GM18502 (cell line): ENCODE results near the gene AURKA.
A peak's percentile ranks its signal among the peaks of the same experiment; 100 is the strongest.
"Not testable (repeated sequence)": the region's sequence is repeated elsewhere in the genome, so short reads cannot be mapped to it uniquely, and the experiment has no call there.

Experiments
- ATAC-seq: cut with Tn5 transposase; IDR thresholded peaks from one replicate; pipeline ENCODE4 v1.9.1; 2021; ENCODE audit warnings: mild to moderate bottlenecking; ENCODE audit not compliant: unreplicated experiment, poor library complexity

Gene AURKA

GRCh38 chr20:56392881-56393482 lies 967 bp upstream of the AURKA start:
- no peak for ATAC-seq

- ATAC-seq = peak; percentile 42
Measured at GRCh38 chr20:56391596-56392131, 351 bp downstream of the AURKA start.

- ATAC-seq = no peak
Measured at GRCh38 chr20:56391037-56391436, 978 bp downstream of the AURKA start.

GRCh38 chr20:56390396-56390795 lies 1.6 kb downstream of the AURKA start:
- ATAC-seq = not testable (repeated sequence)

- no peak for ATAC-seq
Measured at GRCh38 chr20:56389807-56390206, 2.2 kb downstream of the AURKA start.

GRCh38 chr20:56388882-56389281 lies 3.1 kb downstream of the AURKA start:
- ATAC-seq = no peak

- no peak for ATAC-seq
Measured at GRCh38 chr20:56386219-56386618, 5.8 kb downstream of the AURKA start.

GRCh38 chr20:56385130-56385529 lies 6.9 kb downstream of the AURKA start:
- ATAC-seq = no peak

- ATAC-seq = no peak
Measured at GRCh38 chr20:56383334-56383733, 8.7 kb downstream of the AURKA start.

- ATAC-seq = no peak
Measured at GRCh38 chr20:56382696-56383095, 9.3 kb downstream of the AURKA start.

GRCh38 chr20:56381501-56381900 lies 10.5 kb downstream of the AURKA start:
- ATAC-seq = peak; percentile 73

GRCh38 chr20:56380375-56380774 lies 11.6 kb downstream of the AURKA start:
- no peak for ATAC-seq

- ATAC-seq = no peak
Measured at GRCh38 chr20:56378386-56378785, 13.6 kb downstream of the AURKA start.

GRCh38 chr20:56376331-56376730 lies 15.7 kb downstream of the AURKA start:
- ATAC-seq = no peak

- peak; percentile 77 for ATAC-seq
Measured at GRCh38 chr20:56373942-56374341, 18.1 kb downstream of the AURKA start.

- no peak for ATAC-seq
Measured at GRCh38 chr20:56372850-56373249, 19.2 kb downstream of the AURKA start.

GRCh38 chr20:56371977-56372376 lies 20.0 kb downstream of the AURKA start:
- ATAC-seq = no peak

GRCh38 chr20:56369179-56369578 lies 22.8 kb downstream of the AURKA start:
- no peak for ATAC-seq

- no peak for ATAC-seq
Measured at GRCh38 chr20:56368351-56369134, 23.5 kb downstream of the AURKA start.

- no peak for ATAC-seq
Measured at GRCh38 chr20:56363491-56363890, 28.5 kb downstream of the AURKA start.

GRCh38 chr20:56362833-56363413 lies 29.1 kb downstream of the AURKA start:
- ATAC-seq = no peak
